ENCODE measurements around the gene PDE10A. TPM values are rescaled to one million over a fixed set of nuclear protein-coding genes. Genes with fewer than 3 reads are reported as not detected.
"Not testable (repeated sequence)": the region's sequence is repeated elsewhere in the genome, so short reads cannot be mapped to it uniquely, and the experiment has no call there.

PDE10A gene
- total RNA-seq, 1 donor from 2014 or later: 0.79 TPM

GRCh38 chr6:165508321-165508869, 154.6 kb downstream of the PDE10A start:
- H3K4me3 ChIP-seq (ENCODE audit: low read depth, low read length): no peak overlapping the region
- TF ChIP-seq CTCF (IDR thresholded peaks at IDR 0.05; ENCODE audit: insufficient read depth, low read length, severe bottlenecking): no peak
- no peak for DNase-seq (ENCODE audit: low read depth)
- FAIRE-seq: no peak
- no peaks in the 10 kb centered on the region for H3K36me3 ChIP-seq (ENCODE audit: control insufficient read depth, insufficient read depth, low read length)
- no peaks in the 10 kb centered on the region for H3K27me3 ChIP-seq (ENCODE audit: control insufficient read depth, insufficient read depth, low read length)

- FAIRE-seq: no peak
- H3K4me3 ChIP-seq (ENCODE audit: low read depth, low read length): no peak overlapping the region
- no peaks in the 10 kb centered on the region for H3K36me3 ChIP-seq (ENCODE audit: control insufficient read depth, insufficient read depth, low read length)
- no peak for TF ChIP-seq CTCF (IDR thresholded peaks at IDR 0.05; ENCODE audit: insufficient read depth, low read length, severe bottlenecking)
- no peak for DNase-seq (ENCODE audit: low read depth)
- H3K27me3 ChIP-seq (ENCODE audit: control insufficient read depth, insufficient read depth, low read length): no peaks in the 10 kb centered on the region
Observed at GRCh38 chr6:165506657-165507056, 156.4 kb downstream of the PDE10A start.

GRCh38 chr6:165500214-165500907, 162.7 kb downstream of the PDE10A start:
- FAIRE-seq: not testable (repeated sequence)

GRCh38 chr6:165497472-165497871, 165.6 kb downstream of the PDE10A start:
- TF ChIP-seq CTCF (IDR thresholded peaks at IDR 0.05; ENCODE audit: insufficient read depth, low read length, severe bottlenecking): no peak
- FAIRE-seq: no peak
- no peaks in the 10 kb centered on the region for H3K36me3 ChIP-seq (ENCODE audit: control insufficient read depth, insufficient read depth, low read length)
- H3K4me3 ChIP-seq (ENCODE audit: low read depth, low read length): no peak overlapping the region
- H3K27me3 ChIP-seq (ENCODE audit: control insufficient read depth, insufficient read depth, low read length): no peaks in the 10 kb centered on the region
- DNase-seq (ENCODE audit: low read depth): peak; percentile 1

More at GRCh38 chr6:165500214-165500907, 162.7 kb downstream of the PDE10A start:
- H3K4me3 ChIP-seq (ENCODE audit: low read depth, low read length); H3K27me3 ChIP-seq (ENCODE audit: control insufficient read depth, insufficient read depth, low read length); H3K36me3 ChIP-seq (ENCODE audit: control insufficient read depth, insufficient read depth, low read length); DNase-seq (ENCODE audit: low read depth): not testable (repeated sequence)

GRCh38 chr6:165488624-165489295, 174.3 kb downstream of the PDE10A start:
- Histone ChIP-seq H3K27me3 (ENCODE audit: control insufficient read depth, insufficient read depth, low read length) (no peaks in the 10 kb centered on the region), H3K4me3 (ENCODE audit: low read depth, low read length) (no peak overlapping the region), H3K36me3 (ENCODE audit: control insufficient read depth, insufficient read depth, low read length) (no peaks in the 10 kb centered on the region)
- FAIRE-seq: peak; percentile 18
- no peak for TF ChIP-seq CTCF (IDR thresholded peaks at IDR 0.05; ENCODE audit: insufficient read depth, low read length, severe bottlenecking)
- no peak for DNase-seq (ENCODE audit: low read depth)

GRCh38 chr6:165487950-165488349, 175.1 kb downstream of the PDE10A start:
- no peak for FAIRE-seq
- TF ChIP-seq CTCF (IDR thresholded peaks at IDR 0.05; ENCODE audit: insufficient read depth, low read length, severe bottlenecking): no peak
- no peak overlapping the region for H3K4me3 ChIP-seq (ENCODE audit: low read depth, low read length)

More at GRCh38 chr6:165487950-165488349, 175.1 kb downstream of the PDE10A start:
- Histone ChIP-seq H3K36me3 (ENCODE audit: control insufficient read depth, insufficient read depth, low read length) (no peaks in the 10 kb centered on the region), H3K27me3 (ENCODE audit: control insufficient read depth, insufficient read depth, low read length) (no peaks in the 10 kb centered on the region)
- no peak for DNase-seq (ENCODE audit: low read depth)
